NT2/D1 (cell line): ENCODE measurements around the gene TRPV5.

Source experiments
- SUZ12 ChIP-seq: IDR thresholded peaks from 2 replicates; pipeline ENCODE4 v1.6.1; 2011; ENCODE audit not compliant: insufficient read length, insufficient read depth; ENCODE audit errors: extremely low read depth
- YY1 ChIP-seq: IDR thresholded peaks from 2 replicates; pipeline ENCODE4 v1.6.1; 2011; ENCODE audit not compliant: insufficient read length, insufficient read depth
- ZNF274 ChIP-seq: IDR thresholded peaks from 2 replicates; pipeline ENCODE4 v1.6.1; 2011; ENCODE audit warnings: mild to moderate bottlenecking, low read depth, low read length

GRCh38 chr7:142887282-142888015 is 46.1 kb downstream of the TRPV5 start:
- no peak for TF ChIP-seq YY1
- no peak for TF ChIP-seq ZNF274
- TF ChIP-seq SUZ12 = no peak
